ENCODE results near the gene TTLL5.

DNA sequence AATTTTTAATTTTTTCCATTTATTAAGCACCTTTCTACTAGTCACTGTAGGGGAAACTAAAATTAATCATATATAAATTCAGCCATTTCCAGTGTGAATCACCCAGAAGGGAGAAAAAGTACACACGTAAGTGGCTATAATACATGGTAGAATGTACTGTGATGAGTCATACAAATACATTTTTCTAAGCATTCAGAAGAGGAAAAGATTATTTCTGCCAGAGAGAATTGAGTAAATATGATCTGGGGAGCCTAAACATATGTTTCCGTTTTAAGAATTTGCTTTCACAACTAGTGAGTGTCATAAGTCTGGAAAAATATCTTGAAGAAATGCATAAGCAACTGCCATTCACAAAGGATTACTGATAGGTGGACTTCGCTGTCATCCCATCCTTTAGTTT lies 218.0 kb downstream of the TTLL5 start:
- no peak for TF ChIP-seq CTCF (IDR thresholded peaks at IDR 0.05; ENCODE audit: insufficient read depth, low read length)
- TF ChIP-seq POLR2AphosphoS5 (IDR thresholded peaks at IDR 0.05; ENCODE audit: low read depth): no peak
- TF ChIP-seq SPI1 (IDR thresholded peaks at IDR 0.05; ENCODE audit: borderline replicate concordance, low read depth): no peak
- TF ChIP-seq GABPA (IDR thresholded peaks at IDR 0.05; ENCODE audit: low read depth): no peak
